Hippocampal formation (tissue), 2 donors: ENCODE data around the gene CFAP57.

Experiments used
- DNase-seq, 2 donors: peaks; one replicate each; lab custom pipeline; 2025; lab: John Stamatoyannopoulos, UW

CFAP57 gene

GRCh38 chr1:43277116-43277876 lies 105.2 kb downstream of the CFAP57 start:
- no peak for DNase-seq

GRCh38 chr1:43279161-43279560 lies 107.0 kb downstream of the CFAP57 start:
- no peak for DNase-seq

GRCh38 chr1:43279666-43280065 lies 107.5 kb downstream of the CFAP57 start:
- no peak for DNase-seq

- DNase-seq = no peak
Measured at GRCh38 chr1:43280692-43281091, 108.6 kb downstream of the CFAP57 start.

- DNase-seq = peak in 1 of 2 donors; percentile 42
Measured at GRCh38 chr1:43282220-43283195, 110.4 kb downstream of the CFAP57 start.

- no peak for DNase-seq
Measured at GRCh38 chr1:43284065-43284464, 111.9 kb downstream of the CFAP57 start.

- no peak for DNase-seq
Measured at GRCh38 chr1:43284546-43285110, 112.5 kb downstream of the CFAP57 start.

- DNase-seq = no peak
Measured at GRCh38 chr1:43285269-43285990, 113.3 kb downstream of the CFAP57 start, which contains the start of gene C1orf210. Gene C1orf210 (minus strand): TSS chr1:43285581. CDS start chr1:43283270, 2,311 bp downstream.

- no peak for DNase-seq
Measured at GRCh38 chr1:43286115-43286514, 114.0 kb downstream of the CFAP57 start.

- no peak for DNase-seq
Measured at GRCh38 chr1:43286533-43286932, 114.4 kb downstream of the CFAP57 start.

- DNase-seq = peak in 1 of 2 donors; percentile 32
Measured at GRCh38 chr1:43288058-43288784, 116.1 kb downstream of the CFAP57 start.

GRCh38 chr1:43288785-43289706 lies 116.9 kb downstream of the CFAP57 start:
- DNase-seq = no peak

- DNase-seq = no peak
Measured at GRCh38 chr1:43292216-43292615, 120.1 kb downstream of the CFAP57 start.

- DNase-seq = no peak
Measured at GRCh38 chr1:43292679-43293078, 120.5 kb downstream of the CFAP57 start.

- DNase-seq = no peak
Measured at GRCh38 chr1:43293176-43293575, 121.0 kb downstream of the CFAP57 start.

- DNase-seq = peak; percentile 46 to 94
Measured at GRCh38 chr1:43293896-43294760, 122.0 kb downstream of the CFAP57 start.

GRCh38 chr1:43294761-43295160 lies 122.6 kb downstream of the CFAP57 start:
- DNase-seq = no peak

GRCh38 chr1:43296207-43296606 lies 124.1 kb downstream of the CFAP57 start:
- no peak for DNase-seq

GRCh38 chr1:43298055-43298454 lies 125.9 kb downstream of the CFAP57 start:
- no peak for DNase-seq
